Stimulated activated CD8-positive, alpha-beta memory T cell treated with anti-CD3 and anti-CD28 coated beads, Interleukin-15, amount 100 ng/mL, for 1 hour (primary cell): ENCODE measurements around the gene IL1RAPL2.
"Not testable (repeated sequence)": the region's sequence is repeated elsewhere in the genome, so short reads cannot be mapped to it uniquely, and the experiment has no call there.

Source experiments
- DNase-seq: peaks from one replicate; pipeline ENCODE4 v3.0.0-alpha.2; 2020; ENCODE audit warnings: low read depth

IL1RAPL2 gene

DNA sequence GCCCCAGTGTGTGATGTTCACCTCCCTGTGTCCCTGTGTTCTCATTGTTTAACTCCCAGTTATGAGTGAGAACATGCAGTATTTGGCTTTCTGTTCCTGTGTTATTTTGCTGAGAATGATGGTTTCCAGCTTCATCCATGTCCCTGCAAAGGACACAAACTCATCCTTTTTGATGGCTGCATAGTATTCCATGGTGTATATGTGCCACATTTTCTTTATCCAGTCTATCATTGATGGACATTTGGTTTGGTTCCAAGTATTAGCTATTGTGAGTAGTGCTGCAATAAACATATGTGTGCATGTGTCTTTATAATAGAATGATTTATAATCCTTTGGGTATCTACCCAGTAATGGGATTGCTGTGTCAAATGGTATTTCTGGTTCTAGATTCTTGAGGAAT is 1239.7 kb downstream of the IL1RAPL2 start:
- not testable (repeated sequence) for DNase-seq

DNA sequence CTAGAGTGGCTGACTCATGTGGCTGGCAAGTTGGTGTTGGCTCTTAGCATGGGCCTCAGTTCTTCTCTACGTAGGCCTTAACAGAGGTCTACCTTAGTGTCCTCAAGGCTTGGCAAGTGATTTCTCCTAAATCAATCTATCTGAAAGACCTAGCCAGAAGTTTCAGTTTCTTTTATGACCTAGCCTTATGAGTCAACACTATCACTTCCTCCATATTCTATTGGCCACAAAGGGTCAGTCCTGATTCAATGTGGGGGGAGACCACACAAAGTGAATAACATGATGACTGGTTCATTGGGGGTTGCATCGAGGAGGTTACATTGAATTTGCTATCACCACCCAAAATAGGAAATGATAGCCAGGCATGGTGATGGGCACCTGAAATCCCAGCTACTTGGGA is 1250.5 kb downstream of the IL1RAPL2 start:
- DNase-seq, result no peak
